GM12865 (cell line): ENCODE data around the gene HKDC1.

Source experiments
- DNase-seq: peaks from one replicate; pipeline ENCODE4 v3.0.0; 2010; ENCODE audit warnings: low read depth
- H3K4me3 ChIP-seq: 2 replicates; pipeline ENCODE4 v1.5.1; 2011; ENCODE audit warnings: mild to moderate bottlenecking, low read depth, low read length, control low read depth
- CTCF ChIP-seq: IDR thresholded peaks from 2 replicates; pipeline ENCODE4 v1.5.1; 2011; ENCODE audit warnings: low read length, control low read depth, low read depth, inconsistent platforms; ENCODE audit not compliant: insufficient read depth; ENCODE audit errors: missing control alignments

The HKDC1 gene

GRCh38 chr10:69241575-69241974 is 21.4 kb downstream of the HKDC1 start:
- no peak for TF ChIP-seq CTCF
- no peak overlapping the region for H3K4me3 ChIP-seq
- no peak for DNase-seq

GRCh38 chr10:69242040-69242851 is 22.1 kb downstream of the HKDC1 start:
- no peak for TF ChIP-seq CTCF
- no peak overlapping the region for H3K4me3 ChIP-seq
- DNase-seq: no peak

GRCh38 chr10:69242852-69243212 is 22.7 kb downstream of the HKDC1 start:
- H3K4me3 ChIP-seq: no peak overlapping the region
- DNase-seq: no peak
- no peak for TF ChIP-seq CTCF

- no peak for DNase-seq
Observed at GRCh38 chr10:69243817-69244216, 23.7 kb downstream of the HKDC1 start.

GRCh38 chr10:69246036-69246435 is 25.9 kb downstream of the HKDC1 start:
- H3K4me3 ChIP-seq: no peak overlapping the region
- DNase-seq: no peak
- TF ChIP-seq CTCF: no peak

More at GRCh38 chr10:69243817-69244216, 23.7 kb downstream of the HKDC1 start:
- H3K4me3 ChIP-seq: no peak overlapping the region
- TF ChIP-seq CTCF: no peak

- no peak overlapping the region for H3K4me3 ChIP-seq
- DNase-seq: no peak
- no peak for TF ChIP-seq CTCF
Observed at GRCh38 chr10:69246581-69247312, 26.6 kb downstream of the HKDC1 start.
